ENCODE data around the gene KLF13. TPM values are rescaled to one million over a fixed set of nuclear protein-coding genes. Genes with fewer than 3 reads are reported as not detected.

KLF13 gene
- total and polyA plus RNA-seq, 8 donors = 12.3 to 57.1 (median 32.6) TPM

DNA sequence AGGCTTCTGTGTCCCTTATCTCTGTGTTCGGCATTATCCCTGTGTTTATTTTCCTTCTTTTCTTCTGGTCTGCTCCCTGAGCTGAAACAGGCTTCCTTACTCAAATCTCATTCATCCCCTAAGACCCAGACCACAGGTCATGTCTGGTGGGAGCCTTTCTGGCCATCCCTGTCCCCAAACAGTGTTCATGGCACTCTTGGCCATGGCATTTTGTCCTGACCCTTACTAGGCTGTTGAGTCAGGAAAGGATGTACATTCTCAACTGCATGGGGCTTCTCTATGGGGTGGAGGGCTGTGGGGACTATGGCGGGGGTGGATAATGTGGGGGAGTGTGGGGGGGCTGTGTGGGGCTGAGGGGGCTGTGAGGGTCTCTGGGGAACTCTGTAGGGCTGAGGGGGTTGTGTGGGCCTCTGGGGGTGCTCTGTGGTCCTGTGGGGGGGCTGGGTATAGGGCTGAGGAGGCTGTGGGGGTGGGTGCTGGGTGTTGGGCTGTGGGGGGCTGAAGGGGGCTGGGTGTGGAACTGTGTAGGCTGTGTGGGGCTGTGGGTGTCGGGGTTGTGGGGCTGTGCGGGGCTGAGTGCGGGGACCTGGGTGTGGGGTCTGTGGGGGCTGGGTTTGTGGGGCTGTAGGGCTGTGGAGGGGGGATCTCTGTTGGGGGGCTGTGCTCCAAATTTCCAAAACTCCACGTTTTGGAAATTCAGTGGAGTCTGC is 64.3 kb downstream of the KLF13 start:
- Histone ChIP-seq H3K4me3 (peak overlapping the region in 1 of 4 donors; percentile 73), H3K36me3 (no peaks in the 10 kb centered on the region), H3K4me1 (peaks cover 0 to 19% (median 17%) of the 10 kb centered on the region in 3 donors), H3K27me3 (no peaks in the 10 kb centered on the region), H3K27ac (peak overlapping the region in 2 of 4 donors; percentile 91 to 97), H3K9me3 (no peaks in the 10 kb centered on the region)
- ATAC-seq (no peak), FAIRE-seq (no peak), DNase-seq (peak in 2 of 6 donors; percentile 47 to 68)
- WGBS, 2 donors = 59 to 74% methylated on average over 6 of the region's 6 CpGs
- TF ChIP-seq, protein P1, sequence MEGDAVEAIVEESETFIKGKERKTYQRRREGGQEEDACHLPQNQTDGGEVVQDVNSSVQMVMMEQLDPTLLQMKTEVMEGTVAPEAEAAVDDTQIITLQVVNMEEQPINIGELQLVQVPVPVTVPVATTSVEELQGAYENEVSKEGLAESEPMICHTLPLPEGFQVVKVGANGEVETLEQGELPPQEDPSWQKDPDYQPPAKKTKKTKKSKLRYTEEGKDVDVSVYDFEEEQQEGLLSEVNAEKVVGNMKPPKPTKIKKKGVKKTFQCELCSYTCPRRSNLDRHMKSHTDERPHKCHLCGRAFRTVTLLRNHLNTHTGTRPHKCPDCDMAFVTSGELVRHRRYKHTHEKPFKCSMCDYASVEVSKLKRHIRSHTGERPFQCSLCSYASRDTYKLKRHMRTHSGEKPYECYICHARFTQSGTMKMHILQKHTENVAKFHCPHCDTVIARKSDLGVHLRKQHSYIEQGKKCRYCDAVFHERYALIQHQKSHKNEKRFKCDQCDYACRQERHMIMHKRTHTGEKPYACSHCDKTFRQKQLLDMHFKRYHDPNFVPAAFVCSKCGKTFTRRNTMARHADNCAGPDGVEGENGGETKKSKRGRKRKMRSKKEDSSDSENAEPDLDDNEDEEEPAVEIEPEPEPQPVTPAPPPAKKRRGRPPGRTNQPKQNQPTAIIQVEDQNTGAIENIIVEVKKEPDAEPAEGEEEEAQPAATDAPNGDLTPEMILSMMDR (IDR thresholded peaks at IDR 0.05) = no peak
- intact Hi-C loops (cut with DNase I) = no loop called here

DNA sequence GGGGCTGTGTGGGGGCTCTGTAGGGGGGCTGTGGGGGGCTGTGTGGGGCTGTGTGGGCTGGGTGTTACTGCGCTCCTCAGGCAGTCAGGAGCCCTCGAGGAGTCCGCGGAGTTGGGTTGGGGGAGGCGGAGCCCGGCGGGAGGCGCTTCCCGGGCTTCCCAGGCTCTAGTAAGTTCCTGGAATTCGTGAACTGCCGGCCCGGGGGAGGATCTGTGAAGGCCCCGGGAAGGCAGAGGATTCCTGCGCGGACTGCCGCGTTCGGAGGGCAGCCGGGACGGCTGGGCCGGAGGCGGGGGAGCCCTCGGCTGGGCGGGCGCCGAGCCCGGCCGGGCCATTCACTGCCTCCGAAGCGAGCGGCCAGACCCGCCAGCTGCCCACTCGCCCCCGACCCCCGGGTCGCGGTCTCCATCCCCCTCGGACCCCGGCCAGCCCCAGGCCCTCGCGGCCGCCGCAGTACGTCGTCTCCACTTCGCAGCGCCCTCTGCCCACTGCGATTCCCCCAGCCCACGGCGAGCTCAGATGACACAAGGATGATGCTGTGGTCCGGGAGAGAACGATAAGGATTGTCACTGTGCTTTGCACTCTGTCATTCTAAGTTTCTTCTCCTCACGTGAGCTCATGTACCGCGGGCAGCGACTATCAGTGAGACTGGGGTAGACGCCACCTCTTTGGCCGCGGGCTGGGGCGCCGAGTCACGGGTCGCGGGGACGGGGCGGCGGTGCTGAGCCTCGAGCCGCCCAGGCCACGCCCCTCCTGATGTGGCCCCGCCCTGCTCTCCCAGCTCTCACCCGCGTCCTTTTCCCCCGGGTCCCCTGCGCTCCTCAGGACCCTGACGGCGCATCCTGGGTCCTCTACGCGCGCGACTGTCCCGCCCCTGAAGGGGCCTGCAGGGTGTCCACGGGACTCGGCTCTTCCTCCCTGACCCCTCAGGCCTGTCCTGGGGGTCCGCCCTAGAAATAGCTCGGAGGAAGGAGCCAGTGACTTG is 65.3 kb downstream of the KLF13 start:
- intact Hi-C loops (cut with DNase I) = no loop called here
- peaks cover 0 to 16% (median 14%) of the 10 kb centered on the region in 3 donors for H3K4me1 ChIP-seq
- WGBS, 2 donors = 0 to 1% methylated on average over 53 to 86 of the region's 86 CpGs
- FAIRE-seq = no peak
- TF ChIP-seq, protein P1 (IDR thresholded peaks at IDR 0.05) = no peak
- H3K27me3 ChIP-seq = no peaks in the 10 kb centered on the region
- no peaks in the 10 kb centered on the region for H3K36me3 ChIP-seq
- H3K27ac ChIP-seq = peak overlapping the region; percentile 59 to 97 (median 84)
- DNase-seq = peak; percentile 82 to 94 (median 85)
- H3K9me3 ChIP-seq = no peaks in the 10 kb centered on the region
- H3K4me3 ChIP-seq = peak overlapping the region; percentile 44 to 75 (median 64)
- ATAC-seq = peak; percentile 69 to 85 (median 77)

DNA sequence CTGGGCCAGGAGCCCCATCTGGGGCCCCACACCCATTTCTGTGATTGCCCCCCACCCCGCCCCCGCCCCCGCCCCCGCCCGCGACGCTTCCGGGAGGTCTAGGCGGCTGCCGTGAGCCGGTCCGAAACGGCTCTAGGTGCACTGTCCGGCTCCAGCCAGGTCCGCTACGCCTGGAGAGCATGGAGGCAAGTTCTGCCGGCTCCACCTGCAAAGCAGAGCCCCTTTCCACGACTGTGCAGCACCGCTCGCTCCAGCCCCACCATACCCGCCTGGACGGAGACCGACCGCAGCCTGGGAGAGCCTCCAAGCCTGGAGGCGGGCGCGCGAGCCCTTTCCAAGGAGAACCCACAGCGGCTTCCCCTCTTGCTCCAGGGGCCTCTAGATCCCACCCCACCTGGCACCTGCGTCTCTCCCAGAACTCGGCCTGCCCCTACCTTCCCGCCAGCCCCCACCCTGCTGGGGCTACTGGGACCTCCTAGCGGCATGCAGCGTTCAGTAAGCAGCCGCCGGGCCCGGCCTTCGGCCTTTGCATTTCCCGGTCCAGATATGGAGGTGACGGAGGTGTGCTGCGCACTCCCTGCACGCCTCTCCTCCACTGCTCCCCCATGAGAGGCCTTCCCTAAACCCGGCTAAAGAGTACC is 66.2 kb downstream of the KLF13 start:
- FAIRE-seq (no peak), DNase-seq (peak; percentile 49 to 86 (median 56)), ATAC-seq (peak; percentile 24 to 49 (median 46))
- H3K27me3 ChIP-seq = no peaks in the 10 kb centered on the region
- no peaks in the 10 kb centered on the region for H3K9me3 ChIP-seq
- H3K36me3 ChIP-seq = no peaks in the 10 kb centered on the region
- intact Hi-C loops (cut with DNase I) = no loop called here
- peak overlapping the region; percentile 44 to 75 (median 64) for H3K4me3 ChIP-seq
- peak overlapping the region; percentile 17 to 97 (median 84) for H3K27ac ChIP-seq
- TF ChIP-seq, protein P1 (IDR thresholded peaks at IDR 0.05) = no peak
- 7 to 10% methylated on average over 33 to 43 of the region's 43 CpGs for WGBS, 2 donors
- peaks cover 0 to 9% (median 8%) of the 10 kb centered on the region in 3 donors for H3K4me1 ChIP-seq

DNA sequence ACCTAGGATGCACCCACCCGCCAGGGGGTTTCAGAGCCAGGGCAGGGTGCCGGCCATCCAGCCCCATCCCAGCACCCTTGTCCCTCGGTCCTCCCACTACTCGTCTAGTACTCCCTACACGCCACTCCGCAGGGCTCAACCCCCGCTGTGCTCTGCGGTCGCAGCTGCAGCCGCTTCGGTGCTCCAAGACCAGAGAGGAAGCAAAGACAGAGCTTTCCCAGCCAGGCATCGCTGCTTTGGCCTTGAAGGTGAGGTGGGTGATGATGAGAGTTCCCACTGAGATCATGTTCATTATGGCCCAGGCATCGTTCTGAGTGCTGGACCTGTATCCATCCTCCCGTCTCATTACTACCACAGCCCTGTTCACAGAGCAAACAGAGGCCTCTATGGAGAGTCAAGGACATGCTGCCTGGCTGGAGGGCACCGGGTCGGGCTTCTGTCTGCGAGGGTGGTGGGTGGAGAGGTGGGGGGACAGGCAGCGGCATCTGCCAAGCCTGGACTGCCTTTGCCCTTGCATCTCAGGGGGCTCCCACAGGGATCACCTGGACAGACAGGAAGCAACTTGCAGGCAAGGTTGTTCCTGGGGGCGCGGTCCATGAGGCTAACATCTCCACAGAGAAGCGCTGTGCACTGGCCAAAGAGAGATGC is 66.9 kb downstream of the KLF13 start:
- WGBS, 2 donors = 45 to 53% methylated on average over 21 of the region's 21 CpGs
- intact Hi-C loops (cut with DNase I) = no loop called here
- TF ChIP-seq, protein P1 (IDR thresholded peaks at IDR 0.05) = no peak
- H3K4me3 ChIP-seq = peak overlapping the region in 3 of 4 donors; percentile 44 to 75 (median 73)
- peak overlapping the region in 1 of 4 donors; percentile 97 for H3K27ac ChIP-seq
- no peaks in the 10 kb centered on the region for H3K27me3 ChIP-seq
- FAIRE-seq (no peak), ATAC-seq (peak in 1 of 4 donors; percentile 0), DNase-seq (peak in 2 of 6 donors; percentile 61 to 79)
- no peaks in the 10 kb centered on the region for H3K36me3 ChIP-seq
- H3K4me1 ChIP-seq = peaks cover 0 to 2% (median 1%) of the 10 kb centered on the region in 3 donors
- no peaks in the 10 kb centered on the region for H3K9me3 ChIP-seq

Data from pancreas (tissue), 10 donors.